GM18873 (cell line): ENCODE results near the gene ATP6V0B.

ENCODE experiments used
- ATAC-seq: cut with Tn5 transposase; IDR thresholded peaks from one replicate; pipeline ENCODE4 v1.9.1; 2021; ENCODE audit warnings: mild to moderate bottlenecking, moderate library complexity, moderate number of reproducible peaks; ENCODE audit not compliant: unreplicated experiment, low FRiP score

Gene ATP6V0B

GRCh38 chr1:43997295-43997999 is 22.7 kb downstream of the ATP6V0B start:
- ATAC-seq: no peak

GRCh38 chr1:43998000-43998378 is 23.2 kb downstream of the ATP6V0B start:
- no peak for ATAC-seq

- ATAC-seq: no peak
Measured at GRCh38 chr1:43999455-43999854, 24.7 kb downstream of the ATP6V0B start.

- no peak for ATAC-seq
Measured at GRCh38 chr1:44000122-44000665, 25.4 kb downstream of the ATP6V0B start.

- no peak for ATAC-seq
Measured at GRCh38 chr1:44002165-44002564, 27.4 kb downstream of the ATP6V0B start.

GRCh38 chr1:44002606-44003157 is 27.9 kb downstream of the ATP6V0B start:
- no peak for ATAC-seq

- no peak for ATAC-seq
Measured at GRCh38 chr1:44008259-44008658, 33.5 kb downstream of the ATP6V0B start.

- no peak for ATAC-seq
Measured at GRCh38 chr1:44010935-44011471, 36.2 kb downstream of the ATP6V0B start.

GRCh38 chr1:44012404-44012803 is 37.6 kb downstream of the ATP6V0B start:
- no peak for ATAC-seq

- ATAC-seq: no peak
Measured at GRCh38 chr1:44012941-44013609, 38.3 kb downstream of the ATP6V0B start.

GRCh38 chr1:44013949-44014348 is 39.2 kb downstream of the ATP6V0B start:
- no peak for ATAC-seq

- no peak for ATAC-seq
Measured at GRCh38 chr1:44014365-44015104, 39.8 kb downstream of the ATP6V0B start.

- ATAC-seq: no peak
Measured at GRCh38 chr1:44015206-44015605, 40.4 kb downstream of the ATP6V0B start.

- ATAC-seq: no peak
Measured at GRCh38 chr1:44016041-44016889, 41.5 kb downstream of the ATP6V0B start.

- ATAC-seq: no peak
Measured at GRCh38 chr1:44016890-44017400, 42.2 kb downstream of the ATP6V0B start.

- no peak for ATAC-seq
Measured at GRCh38 chr1:44019466-44019948, 44.7 kb downstream of the ATP6V0B start.

- no peak for ATAC-seq
Measured at GRCh38 chr1:44020464-44020863, 45.7 kb downstream of the ATP6V0B start.

GRCh38 chr1:44021156-44021555 is 46.4 kb downstream of the ATP6V0B start:
- no peak for ATAC-seq

- ATAC-seq: no peak
Measured at GRCh38 chr1:44021581-44022321, 47.0 kb downstream of the ATP6V0B start.
